ENCODE data around the gene S100A7.
"Not testable (repeated sequence)": the region's sequence is repeated elsewhere in the genome, so short reads cannot be mapped to it uniquely, and the experiment has no call there.

DNA sequence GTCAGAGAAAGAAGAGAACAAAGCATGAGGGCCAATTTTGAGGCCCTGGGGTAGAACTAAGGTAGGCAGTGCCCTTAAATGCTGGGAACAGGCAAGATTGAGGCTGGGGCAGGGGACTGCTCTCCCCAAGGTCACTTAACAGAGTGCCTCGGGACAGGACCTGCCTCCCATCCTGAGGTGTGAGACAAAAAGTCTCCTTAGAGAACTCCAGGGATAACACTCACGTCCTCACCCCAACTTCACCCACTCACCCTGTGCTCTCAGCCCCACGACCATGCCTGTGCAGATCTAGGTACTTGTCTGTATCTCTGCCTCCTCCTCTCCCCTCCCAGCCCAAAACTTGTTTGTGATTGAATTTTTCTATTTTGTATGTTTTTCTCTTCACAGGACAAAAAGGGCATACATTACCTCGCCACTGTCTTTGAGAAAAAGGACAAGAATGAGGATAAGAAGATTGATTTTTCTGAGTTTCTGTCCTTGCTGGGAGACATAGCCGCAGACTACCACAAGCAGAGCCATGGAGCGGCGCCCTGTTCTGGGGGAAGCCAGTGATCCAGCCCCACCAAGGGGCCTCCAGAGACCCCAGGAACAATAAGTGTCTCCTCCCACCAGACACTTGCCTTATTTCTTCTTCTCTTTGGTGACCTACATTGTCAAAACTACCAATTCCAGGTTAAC, 41.6 kb downstream of the S100A7 start:
- not testable (repeated sequence) for TF ChIP-seq CTCF (conservative IDR thresholded peaks at IDR 0.05; ENCODE audit: low read depth, low read length); POLR2A (IDR thresholded peaks at IDR 0.05; ENCODE audit: low read depth, low read length); RCOR1 (IDR thresholded peaks at IDR 0.05; ENCODE audit: insufficient replicate concordance, low read length); RAD21 (IDR thresholded peaks at IDR 0.05; ENCODE audit: low read length); CEBPB (IDR thresholded peaks at IDR 0.05; ENCODE audit: low read depth, low read length); SMC3 (IDR thresholded peaks at IDR 0.05; ENCODE audit: low read depth, low read length); MXI1 (IDR thresholded peaks at IDR 0.05; ENCODE audit: borderline replicate concordance, low read depth, low read length); BHLHE40 (IDR thresholded peaks at IDR 0.05; ENCODE audit: low read depth, low read length); CHD1 (IDR thresholded peaks at IDR 0.05; ENCODE audit: low read depth, low read length); MAZ (IDR thresholded peaks at IDR 0.05; ENCODE audit: borderline replicate concordance, low read depth, low read length)
- TF ChIP-seq, protein P1, sequence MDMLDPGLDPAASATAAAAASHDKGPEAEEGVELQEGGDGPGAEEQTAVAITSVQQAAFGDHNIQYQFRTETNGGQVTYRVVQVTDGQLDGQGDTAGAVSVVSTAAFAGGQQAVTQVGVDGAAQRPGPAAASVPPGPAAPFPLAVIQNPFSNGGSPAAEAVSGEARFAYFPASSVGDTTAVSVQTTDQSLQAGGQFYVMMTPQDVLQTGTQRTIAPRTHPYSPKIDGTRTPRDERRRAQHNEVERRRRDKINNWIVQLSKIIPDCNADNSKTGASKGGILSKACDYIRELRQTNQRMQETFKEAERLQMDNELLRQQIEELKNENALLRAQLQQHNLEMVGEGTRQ (IDR thresholded peaks at IDR 0.05; ENCODE audit: low read depth, low read length) = not testable (repeated sequence)
- TF ChIP-seq, protein P2, sequence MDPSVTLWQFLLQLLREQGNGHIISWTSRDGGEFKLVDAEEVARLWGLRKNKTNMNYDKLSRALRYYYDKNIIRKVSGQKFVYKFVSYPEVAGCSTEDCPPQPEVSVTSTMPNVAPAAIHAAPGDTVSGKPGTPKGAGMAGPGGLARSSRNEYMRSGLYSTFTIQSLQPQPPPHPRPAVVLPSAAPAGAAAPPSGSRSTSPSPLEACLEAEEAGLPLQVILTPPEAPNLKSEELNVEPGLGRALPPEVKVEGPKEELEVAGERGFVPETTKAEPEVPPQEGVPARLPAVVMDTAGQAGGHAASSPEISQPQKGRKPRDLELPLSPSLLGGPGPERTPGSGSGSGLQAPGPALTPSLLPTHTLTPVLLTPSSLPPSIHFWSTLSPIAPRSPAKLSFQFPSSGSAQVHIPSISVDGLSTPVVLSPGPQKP (IDR thresholded peaks at IDR 0.05; ENCODE audit: borderline replicate concordance, low read depth, low read length) = not testable (repeated sequence)

All from IMR-90 (cell line).